GM12872 (cell line): ENCODE measurements around the gene FGR.

ENCODE experiments used
- TF ChIP-seq, protein P1 (sequence below): IDR thresholded peaks from 3 replicates; pipeline ENCODE4 v1.5.1; 2011; ENCODE audit warnings: low read depth, mild to moderate bottlenecking, low read length, moderate library complexity; ENCODE audit not compliant: insufficient read depth

FGR gene

DNA sequence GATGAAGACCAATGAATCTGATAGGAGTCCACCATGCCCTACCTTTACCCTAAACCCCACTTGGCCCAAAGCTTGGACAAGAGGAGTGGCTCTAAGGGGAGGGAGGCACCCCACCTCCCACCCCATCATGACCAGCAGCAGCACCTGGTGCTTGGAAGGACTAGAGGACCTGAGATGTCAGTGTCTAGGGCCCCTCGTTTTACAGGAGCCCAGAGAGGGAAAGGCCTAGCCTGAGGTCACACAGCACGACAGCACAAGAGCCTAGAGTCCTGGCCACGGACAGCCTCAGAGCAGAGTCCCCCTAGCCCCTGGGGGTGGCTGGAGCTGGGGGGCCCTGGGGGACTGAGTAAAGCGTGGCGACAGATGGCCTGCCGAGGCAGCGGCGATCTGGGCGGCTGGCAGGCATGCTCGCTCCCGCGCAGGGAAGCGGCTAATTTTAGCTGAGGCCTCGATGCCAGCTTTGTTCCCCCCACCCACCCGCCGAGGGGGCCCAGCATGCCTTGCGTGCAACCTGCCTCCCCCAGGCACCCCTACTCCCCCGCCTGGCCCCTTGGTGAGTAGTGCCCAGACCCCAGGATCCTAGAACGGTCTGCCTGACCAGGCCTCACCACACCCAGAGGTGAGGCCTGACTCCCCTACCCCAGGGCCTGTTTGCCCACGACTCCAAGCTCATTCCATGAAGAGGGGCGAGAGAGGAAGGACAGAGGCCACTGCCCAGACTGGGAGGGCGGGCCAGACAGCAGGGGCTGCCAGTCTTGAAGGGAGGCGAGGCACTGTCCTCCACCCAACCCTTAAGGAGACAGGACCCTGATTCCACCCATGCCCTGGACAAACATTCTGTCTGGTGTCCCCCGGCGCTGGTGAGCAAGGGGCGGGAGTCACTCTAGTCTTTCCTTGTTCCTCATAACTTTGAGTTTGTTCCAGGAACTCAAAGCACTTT is 70.0 kb downstream of the FGR start:
- TF ChIP-seq, protein P1, sequence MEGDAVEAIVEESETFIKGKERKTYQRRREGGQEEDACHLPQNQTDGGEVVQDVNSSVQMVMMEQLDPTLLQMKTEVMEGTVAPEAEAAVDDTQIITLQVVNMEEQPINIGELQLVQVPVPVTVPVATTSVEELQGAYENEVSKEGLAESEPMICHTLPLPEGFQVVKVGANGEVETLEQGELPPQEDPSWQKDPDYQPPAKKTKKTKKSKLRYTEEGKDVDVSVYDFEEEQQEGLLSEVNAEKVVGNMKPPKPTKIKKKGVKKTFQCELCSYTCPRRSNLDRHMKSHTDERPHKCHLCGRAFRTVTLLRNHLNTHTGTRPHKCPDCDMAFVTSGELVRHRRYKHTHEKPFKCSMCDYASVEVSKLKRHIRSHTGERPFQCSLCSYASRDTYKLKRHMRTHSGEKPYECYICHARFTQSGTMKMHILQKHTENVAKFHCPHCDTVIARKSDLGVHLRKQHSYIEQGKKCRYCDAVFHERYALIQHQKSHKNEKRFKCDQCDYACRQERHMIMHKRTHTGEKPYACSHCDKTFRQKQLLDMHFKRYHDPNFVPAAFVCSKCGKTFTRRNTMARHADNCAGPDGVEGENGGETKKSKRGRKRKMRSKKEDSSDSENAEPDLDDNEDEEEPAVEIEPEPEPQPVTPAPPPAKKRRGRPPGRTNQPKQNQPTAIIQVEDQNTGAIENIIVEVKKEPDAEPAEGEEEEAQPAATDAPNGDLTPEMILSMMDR: no peak

DNA sequence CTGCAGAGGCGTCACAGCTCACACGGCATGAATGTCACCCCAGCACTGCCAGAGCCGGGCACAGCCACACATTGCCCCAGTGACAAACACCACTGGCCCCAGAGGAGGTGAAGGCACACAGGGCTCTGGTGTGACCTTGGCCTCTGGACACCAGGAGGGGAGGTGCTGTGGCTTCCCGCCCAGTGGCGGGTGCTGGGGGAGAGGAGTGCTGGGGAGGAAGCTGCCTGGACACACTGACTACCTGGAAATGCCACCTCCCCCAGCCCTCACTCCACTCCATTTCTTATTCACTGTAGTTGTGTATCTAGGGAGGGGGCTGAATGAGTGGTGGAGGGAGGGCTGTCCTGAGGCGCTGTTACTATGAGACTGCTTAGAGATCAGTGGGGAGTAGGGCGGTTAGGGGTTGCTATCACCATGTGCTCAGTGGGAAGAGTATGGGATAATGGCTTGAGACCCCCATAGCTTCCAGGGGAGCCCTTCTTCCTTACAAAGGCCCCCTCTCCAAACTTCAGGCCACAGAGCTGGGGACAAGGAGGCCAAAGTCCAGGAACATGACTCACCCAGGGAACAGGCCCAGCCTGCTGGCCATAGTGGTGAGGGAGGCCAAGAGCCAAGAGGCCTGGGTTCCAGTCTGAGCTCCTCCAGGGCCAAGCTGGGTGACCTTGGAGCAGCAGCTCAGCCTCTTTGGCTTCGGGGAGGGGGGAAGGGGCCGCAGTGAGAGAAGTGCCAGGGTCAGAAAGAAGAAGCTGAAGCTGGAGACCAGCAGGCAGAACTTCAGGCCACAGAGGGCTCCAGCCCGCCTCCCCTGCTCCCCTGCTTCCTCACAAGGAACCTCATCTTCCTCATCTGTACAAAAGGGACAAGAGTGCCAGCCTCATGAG is 71.2 kb downstream of the FGR start:
- TF ChIP-seq, protein P1: no peak

DNA sequence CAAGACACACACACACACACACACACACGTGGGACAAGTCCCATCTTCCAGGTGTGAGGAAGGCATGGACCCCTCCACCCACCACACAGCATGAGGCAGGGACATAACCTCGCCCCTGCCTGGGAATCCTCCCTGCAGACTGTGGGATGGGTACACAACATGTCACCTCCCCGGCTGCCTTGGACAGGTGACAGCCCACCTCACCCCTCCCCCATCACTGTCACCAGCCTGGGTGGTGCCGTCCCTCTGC is 71.7 kb downstream of the FGR start:
- TF ChIP-seq, protein P1: no peak

DNA sequence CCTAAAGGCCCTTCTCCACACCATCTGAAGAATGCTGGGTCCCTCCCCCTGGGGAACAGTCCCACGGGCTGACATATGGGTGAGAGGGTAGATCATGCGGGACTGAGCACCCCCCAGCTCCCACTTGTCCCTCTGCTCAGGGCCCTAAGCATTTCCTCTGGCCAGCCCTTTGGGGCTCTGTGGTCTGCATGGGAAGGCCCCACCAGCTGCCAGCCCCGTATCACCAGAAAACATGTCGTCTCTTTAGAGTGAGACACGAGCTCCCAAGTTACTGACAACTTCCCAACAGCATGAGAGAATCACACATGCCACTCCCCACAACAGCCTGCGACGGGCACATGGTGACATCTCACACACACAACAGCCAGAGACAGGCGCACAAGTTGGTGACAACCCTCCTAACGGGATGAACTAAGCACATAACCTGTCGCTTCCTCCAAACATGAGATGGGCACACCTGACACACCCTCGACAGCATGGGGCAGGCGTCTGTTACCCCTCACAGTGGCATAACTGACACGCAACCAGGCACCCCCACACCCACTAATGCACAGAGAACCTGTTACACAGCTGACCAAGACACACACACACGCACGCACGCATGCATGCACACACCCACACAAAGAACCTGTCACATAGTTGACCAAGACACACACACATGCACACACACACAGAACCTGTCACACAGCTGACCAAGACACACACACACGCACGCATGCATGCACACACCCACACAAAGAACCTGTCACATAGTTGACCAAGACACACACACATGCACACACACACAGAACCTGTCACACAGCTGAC is 72.2 kb downstream of the FGR start:
- TF ChIP-seq, protein P1: no peak
